Liver (tissue), 9 donors: ENCODE measurements around the gene BPIFB4. TPM values are rescaled to one million over a fixed set of nuclear protein-coding genes. Genes with fewer than 3 reads are reported as not detected.
A peak's percentile ranks its signal among the peaks of the same experiment; 100 is the strongest.

Source experiments
- DNase-seq: peaks from one replicate; pipeline ENCODE4 v3.0.0-alpha.2; 2017; ENCODE audit warnings: low spot score
- H3K27ac ChIP-seq, 2 donors: one replicate each; pipeline ENCODE4 v1.7.0; 2013; ENCODE audit warnings: inconsistent platforms in 2 of 2, low read length in 2 of 2, control low read depth in 1 of 2, low read depth in 1 of 2, mild to moderate bottlenecking in 1 of 2
- H3K27me3 ChIP-seq, 4 donors: one replicate each; pipeline versions ENCODE4 v1.6.1 to v1.7.0; 2013; ENCODE audit warnings: low read length in 3 of 4, inconsistent platforms in 1 of 4, mild to moderate bottlenecking in 1 of 4, moderate library complexity in 1 of 4; ENCODE audit not compliant: control insufficient read depth in 4 of 4, insufficient read depth in 4 of 4
- H3K36me3 ChIP-seq, 4 donors: one replicate each; pipeline versions ENCODE4 v1.6.1 to v1.7.0; 2013; ENCODE audit warnings: low read length in 3 of 4, mild to moderate bottlenecking in 3 of 4, low read depth in 1 of 4, moderate library complexity in 1 of 4; ENCODE audit not compliant: control insufficient read depth in 4 of 4, insufficient read depth in 3 of 4
- H3K4me1 ChIP-seq, 4 donors: one replicate each; pipeline versions ENCODE4 v1.6.1 to v1.7.0; 2013; ENCODE audit warnings: low read length in 3 of 4, mild to moderate bottlenecking in 3 of 4, moderate library complexity in 1 of 4; ENCODE audit not compliant: control insufficient read depth in 4 of 4, insufficient read depth in 4 of 4
- H3K4me3 ChIP-seq, 3 donors: one replicate each; pipeline versions ENCODE4 v1.6.1 to v1.7.0; 2013; ENCODE audit warnings: low read length in 3 of 3, control low read depth in 1 of 3, low read depth in 1 of 3, mild to moderate bottlenecking in 1 of 3
- H3K9ac ChIP-seq, 2 donors: one replicate each; pipeline ENCODE4 v1.7.0; 2013; ENCODE audit warnings: low read length in 2 of 2, mild to moderate bottlenecking in 2 of 2, moderate library complexity in 2 of 2, control low read depth in 1 of 2, low read depth in 1 of 2
- H3K9me3 ChIP-seq, 4 donors: one replicate each; pipeline versions ENCODE4 v1.6.1 to v1.7.0; 2013; ENCODE audit warnings: low read length in 3 of 4; ENCODE audit not compliant: control insufficient read depth in 4 of 4
- ATF3 ChIP-seq: IDR thresholded peaks from 2 replicates; pipeline ENCODE4 v1.6.1; 2016; ENCODE audit warnings: antibody characterized with exemption
- EGR1 ChIP-seq, 2 donors: IDR thresholded peaks; 2 replicates each; pipeline ENCODE4 v1.6.1; 2016 to 2018; ENCODE audit warnings: antibody characterized with exemption in 2 of 2, low read depth in 2 of 2
- FOXA1 ChIP-seq: IDR thresholded peaks from 2 replicates; pipeline ENCODE4 v1.6.1; 2016; ENCODE audit warnings: antibody characterized with exemption
- FOXA2 ChIP-seq: IDR thresholded peaks from 2 replicates; pipeline ENCODE4 v1.6.1; 2016; ENCODE audit warnings: antibody characterized with exemption
- GABPA ChIP-seq, 2 donors: IDR thresholded peaks in 1 of 2; conservative IDR thresholded peaks in 1 of 2; 2 replicates each; pipeline ENCODE4 v1.6.1; 2016; ENCODE audit warnings: antibody characterized with exemption in 2 of 2, mild to moderate bottlenecking in 1 of 2, moderate library complexity in 1 of 2
- HNF4A ChIP-seq, 2 donors: conservative IDR thresholded peaks; 2 replicates each; pipeline ENCODE4 v1.6.1; 2016; ENCODE audit warnings: antibody characterized with exemption in 2 of 2, mild to moderate bottlenecking in 2 of 2
- HNF4G ChIP-seq: IDR thresholded peaks from 2 replicates; pipeline ENCODE4 v1.6.1; 2016; ENCODE audit warnings: antibody characterized with exemption
- JUND ChIP-seq, 2 donors: IDR thresholded peaks; 2 replicates each; pipeline ENCODE4 v1.6.1; 2016; ENCODE audit warnings: antibody characterized with exemption in 2 of 2
- MAX ChIP-seq: IDR thresholded peaks from 2 replicates; pipeline ENCODE4 v1.6.1; 2016; ENCODE audit warnings: antibody characterized with exemption
- NR2F2 ChIP-seq: IDR thresholded peaks from 2 replicates; pipeline ENCODE4 v1.6.1; 2016; ENCODE audit warnings: antibody characterized with exemption
- RAD21 ChIP-seq, 2 donors: IDR thresholded peaks; 2 replicates each; pipeline ENCODE4 v1.6.1; 2016; ENCODE audit warnings: antibody characterized with exemption in 2 of 2, mild to moderate bottlenecking in 2 of 2
- RXRA ChIP-seq, 2 donors: IDR thresholded peaks; 2 replicates each; pipeline ENCODE4 v1.6.1; 2017 to 2018; ENCODE audit warnings: antibody characterized with exemption in 2 of 2, mild to moderate bottlenecking in 1 of 2
- SP1 ChIP-seq: IDR thresholded peaks from 2 replicates; pipeline ENCODE4 v1.6.1; 2018; ENCODE audit warnings: antibody characterized with exemption, mild to moderate bottlenecking
- TAF1 ChIP-seq: conservative IDR thresholded peaks from 2 replicates; pipeline ENCODE4 v1.6.1; 2016; ENCODE audit warnings: antibody characterized with exemption, mild to moderate bottlenecking
- YY1 ChIP-seq: IDR thresholded peaks from 2 replicates; pipeline ENCODE4 v1.6.1; 2016; ENCODE audit warnings: antibody characterized with exemption, mild to moderate bottlenecking
- WGBS: extraction: QIAGEN DNeasy Blood & Tissue Kit; methylation state at CpG from one replicate; pipeline ENCODE4 v1.1.7; 2013; 5-methylcytosine and 5-hydroxymethylcytosine counted together
- polyA plus RNA-seq, 2 donors: library from polyadenylated mRNA; stranded (reverse) in 1 of 2; unstranded in 1 of 2; fragments of 200-250 nt in 1 of 2; fragments of >200 nt in 1 of 2; fragmentation: Nextera tagmentation in 1 of 2; extraction: Ambion mirVana in 1 of 2; gene quantifications; one replicate each; pipeline versions ENCODE4 v1.2.1 to v1.2.3, GENCODE V29; 2013 to 2015
- total RNA-seq, 2 donors: library from RNA; depleted of rRNA; stranded (reverse); fragments of >200 nt; gene quantifications; one replicate each; pipeline ENCODE4 v1.2.3, GENCODE V29; 2014
- TF ChIP-seq, protein P1 (sequence below): IDR thresholded peaks from 2 replicates; pipeline ENCODE4 v1.6.1; 2016; ENCODE audit warnings: antibody characterized with exemption, mild to moderate bottlenecking
- TF ChIP-seq, protein P2 (sequence below): IDR thresholded peaks from 2 replicates; pipeline ENCODE4 v1.6.1; 2016; ENCODE audit warnings: antibody characterized with exemption
- TF ChIP-seq, protein P3 (sequence below): fragments of 150-350 bp; IDR thresholded peaks from 2 replicates; pipeline ENCODE4 v1.5.1; 2017; ENCODE audit warnings: improper control_type of control experiment, low read depth, low read length; ENCODE audit not compliant: missing input control
- donor health status: healthy.
- donor health status: healthy.
- donor health status: healthy.
- donor health status: healthy.
- donor health status: healthy.

Gene BPIFB4
- total and polyA plus RNA-seq, 4 donors: 0.16 TPM; not detected in 3

- H3K4me1 ChIP-seq: peaks cover 8 to 35% (median 25%) of the 10 kb centered on the region in 4 donors
- DNase-seq: no peak
- no peaks in the 10 kb centered on the region for H3K27me3 ChIP-seq
- peak overlapping the region in 1 of 2 donors; percentile 36 for H3K27ac ChIP-seq
- no peak overlapping the region for H3K4me3 ChIP-seq
- no peaks in the 10 kb centered on the region for H3K36me3 ChIP-seq
- WGBS: 69% methylated on average over 6 of the region's 6 CpGs
- TF ChIP-seq HNF4A (conservative IDR thresholded peaks at IDR 0.05): no peak
- no peak for TF ChIP-seq GABPA (IDR thresholded peaks at IDR 0.05 in 1 of 2, conservative IDR thresholded peaks at IDR 0.05 in 1 of 2)
- TF ChIP-seq, protein P1, sequence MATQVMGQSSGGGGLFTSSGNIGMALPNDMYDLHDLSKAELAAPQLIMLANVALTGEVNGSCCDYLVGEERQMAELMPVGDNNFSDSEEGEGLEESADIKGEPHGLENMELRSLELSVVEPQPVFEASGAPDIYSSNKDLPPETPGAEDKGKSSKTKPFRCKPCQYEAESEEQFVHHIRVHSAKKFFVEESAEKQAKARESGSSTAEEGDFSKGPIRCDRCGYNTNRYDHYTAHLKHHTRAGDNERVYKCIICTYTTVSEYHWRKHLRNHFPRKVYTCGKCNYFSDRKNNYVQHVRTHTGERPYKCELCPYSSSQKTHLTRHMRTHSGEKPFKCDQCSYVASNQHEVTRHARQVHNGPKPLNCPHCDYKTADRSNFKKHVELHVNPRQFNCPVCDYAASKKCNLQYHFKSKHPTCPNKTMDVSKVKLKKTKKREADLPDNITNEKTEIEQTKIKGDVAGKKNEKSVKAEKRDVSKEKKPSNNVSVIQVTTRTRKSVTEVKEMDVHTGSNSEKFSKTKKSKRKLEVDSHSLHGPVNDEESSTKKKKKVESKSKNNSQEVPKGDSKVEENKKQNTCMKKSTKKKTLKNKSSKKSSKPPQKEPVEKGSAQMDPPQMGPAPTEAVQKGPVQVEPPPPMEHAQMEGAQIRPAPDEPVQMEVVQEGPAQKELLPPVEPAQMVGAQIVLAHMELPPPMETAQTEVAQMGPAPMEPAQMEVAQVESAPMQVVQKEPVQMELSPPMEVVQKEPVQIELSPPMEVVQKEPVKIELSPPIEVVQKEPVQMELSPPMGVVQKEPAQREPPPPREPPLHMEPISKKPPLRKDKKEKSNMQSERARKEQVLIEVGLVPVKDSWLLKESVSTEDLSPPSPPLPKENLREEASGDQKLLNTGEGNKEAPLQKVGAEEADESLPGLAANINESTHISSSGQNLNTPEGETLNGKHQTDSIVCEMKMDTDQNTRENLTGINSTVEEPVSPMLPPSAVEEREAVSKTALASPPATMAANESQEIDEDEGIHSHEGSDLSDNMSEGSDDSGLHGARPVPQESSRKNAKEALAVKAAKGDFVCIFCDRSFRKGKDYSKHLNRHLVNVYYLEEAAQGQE: no peak
- TF ChIP-seq FOXA1: no peak
- TF ChIP-seq RAD21 (IDR thresholded peaks at IDR 0.05): no peak
- no peak for TF ChIP-seq RXRA (IDR thresholded peaks at IDR 0.05)
- TF ChIP-seq YY1: no peak
- H3K9ac ChIP-seq: no peak overlapping the region
- H3K9me3 ChIP-seq: no peaks in the 10 kb centered on the region
These were observed 45.6 kb downstream of the BPIFB4 start for GRCh38 chr20:33124994-33125393.

DNA sequence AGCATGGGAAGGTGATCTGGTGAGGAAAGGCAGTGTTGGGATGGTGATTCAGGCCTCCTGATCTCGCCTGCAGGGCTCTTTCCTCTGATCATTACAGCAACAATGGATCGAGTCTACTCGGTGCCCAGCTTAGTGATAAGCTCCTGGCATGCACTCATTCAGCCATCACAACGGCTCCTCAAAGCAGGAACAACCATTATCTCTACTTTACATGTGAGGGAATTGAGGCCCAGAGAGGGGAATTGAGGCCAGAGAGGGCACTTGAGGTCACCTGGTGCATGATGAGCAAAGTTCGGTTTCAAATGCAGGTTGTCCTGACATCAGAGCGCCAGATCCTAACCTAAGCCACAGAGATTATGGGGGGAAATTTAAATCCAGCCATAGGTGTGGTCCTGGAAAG is 46.5 kb downstream of the BPIFB4 start:
- DNase-seq: no peak
- no peaks in the 10 kb centered on the region for H3K27me3 ChIP-seq
- no peak overlapping the region for H3K4me3 ChIP-seq
- H3K9me3 ChIP-seq: no peaks in the 10 kb centered on the region
- TF ChIP-seq SP1 (peak; percentile 91), GABPA (IDR thresholded peaks at IDR 0.05 in 1 of 2, conservative IDR thresholded peaks at IDR 0.05 in 1 of 2) (peak in 1 of 2 donors; percentile 17), ATF3 (no peak), FOXA1 (peak; percentile 37), YY1 (peak; percentile 95), FOXA2 (peak; percentile 34), RXRA (IDR thresholded peaks at IDR 0.05) (peak; percentile 99 to 100), TAF1 (no peak), HNF4A (conservative IDR thresholded peaks at IDR 0.05) (peak; percentile 87 to 88), JUND (IDR thresholded peaks at IDR 0.05) (peak in 1 of 2 donors; percentile 67), RAD21 (IDR thresholded peaks at IDR 0.05) (peak; percentile 29 to 36), EGR1 (IDR thresholded peaks at IDR 0.05; ENCODE audit: low read depth in 2 of 2) (no peak), HNF4G (peak; percentile 53), NR2F2 (no peak), MAX (peak; percentile 72)
- TF ChIP-seq, protein P1: peak; percentile 66
- TF ChIP-seq, protein P2, sequence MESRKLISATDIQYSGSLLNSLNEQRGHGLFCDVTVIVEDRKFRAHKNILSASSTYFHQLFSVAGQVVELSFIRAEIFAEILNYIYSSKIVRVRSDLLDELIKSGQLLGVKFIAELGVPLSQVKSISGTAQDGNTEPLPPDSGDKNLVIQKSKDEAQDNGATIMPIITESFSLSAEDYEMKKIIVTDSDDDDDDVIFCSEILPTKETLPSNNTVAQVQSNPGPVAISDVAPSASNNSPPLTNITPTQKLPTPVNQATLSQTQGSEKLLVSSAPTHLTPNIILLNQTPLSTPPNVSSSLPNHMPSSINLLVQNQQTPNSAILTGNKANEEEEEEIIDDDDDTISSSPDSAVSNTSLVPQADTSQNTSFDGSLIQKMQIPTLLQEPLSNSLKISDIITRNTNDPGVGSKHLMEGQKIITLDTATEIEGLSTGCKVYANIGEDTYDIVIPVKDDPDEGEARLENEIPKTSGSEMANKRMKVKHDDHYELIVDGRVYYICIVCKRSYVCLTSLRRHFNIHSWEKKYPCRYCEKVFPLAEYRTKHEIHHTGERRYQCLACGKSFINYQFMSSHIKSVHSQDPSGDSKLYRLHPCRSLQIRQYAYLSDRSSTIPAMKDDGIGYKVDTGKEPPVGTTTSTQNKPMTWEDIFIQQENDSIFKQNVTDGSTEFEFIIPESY: peak; percentile 81
- TF ChIP-seq, protein P3, sequence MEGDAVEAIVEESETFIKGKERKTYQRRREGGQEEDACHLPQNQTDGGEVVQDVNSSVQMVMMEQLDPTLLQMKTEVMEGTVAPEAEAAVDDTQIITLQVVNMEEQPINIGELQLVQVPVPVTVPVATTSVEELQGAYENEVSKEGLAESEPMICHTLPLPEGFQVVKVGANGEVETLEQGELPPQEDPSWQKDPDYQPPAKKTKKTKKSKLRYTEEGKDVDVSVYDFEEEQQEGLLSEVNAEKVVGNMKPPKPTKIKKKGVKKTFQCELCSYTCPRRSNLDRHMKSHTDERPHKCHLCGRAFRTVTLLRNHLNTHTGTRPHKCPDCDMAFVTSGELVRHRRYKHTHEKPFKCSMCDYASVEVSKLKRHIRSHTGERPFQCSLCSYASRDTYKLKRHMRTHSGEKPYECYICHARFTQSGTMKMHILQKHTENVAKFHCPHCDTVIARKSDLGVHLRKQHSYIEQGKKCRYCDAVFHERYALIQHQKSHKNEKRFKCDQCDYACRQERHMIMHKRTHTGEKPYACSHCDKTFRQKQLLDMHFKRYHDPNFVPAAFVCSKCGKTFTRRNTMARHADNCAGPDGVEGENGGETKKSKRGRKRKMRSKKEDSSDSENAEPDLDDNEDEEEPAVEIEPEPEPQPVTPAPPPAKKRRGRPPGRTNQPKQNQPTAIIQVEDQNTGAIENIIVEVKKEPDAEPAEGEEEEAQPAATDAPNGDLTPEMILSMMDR: no peak
- H3K36me3 ChIP-seq: no peaks in the 10 kb centered on the region
- H3K9ac ChIP-seq: no peak overlapping the region
- peak overlapping the region; percentile 54 to 58 for H3K27ac ChIP-seq
- H3K4me1 ChIP-seq: peaks cover 8 to 39% (median 25%) of the 10 kb centered on the region in 4 donors
- WGBS: 25% methylated on average over 6 of the region's 6 CpGs
